ENCODE results near the gene SORCS2. TPM values are rescaled to one million over a fixed set of nuclear protein-coding genes. Genes with fewer than 3 reads are reported as not detected.

SORCS2 gene
- polyA plus RNA-seq, 1 of the 3 experiments (the other 2 are of a cell fraction) = 1.6 TPM

DNA sequence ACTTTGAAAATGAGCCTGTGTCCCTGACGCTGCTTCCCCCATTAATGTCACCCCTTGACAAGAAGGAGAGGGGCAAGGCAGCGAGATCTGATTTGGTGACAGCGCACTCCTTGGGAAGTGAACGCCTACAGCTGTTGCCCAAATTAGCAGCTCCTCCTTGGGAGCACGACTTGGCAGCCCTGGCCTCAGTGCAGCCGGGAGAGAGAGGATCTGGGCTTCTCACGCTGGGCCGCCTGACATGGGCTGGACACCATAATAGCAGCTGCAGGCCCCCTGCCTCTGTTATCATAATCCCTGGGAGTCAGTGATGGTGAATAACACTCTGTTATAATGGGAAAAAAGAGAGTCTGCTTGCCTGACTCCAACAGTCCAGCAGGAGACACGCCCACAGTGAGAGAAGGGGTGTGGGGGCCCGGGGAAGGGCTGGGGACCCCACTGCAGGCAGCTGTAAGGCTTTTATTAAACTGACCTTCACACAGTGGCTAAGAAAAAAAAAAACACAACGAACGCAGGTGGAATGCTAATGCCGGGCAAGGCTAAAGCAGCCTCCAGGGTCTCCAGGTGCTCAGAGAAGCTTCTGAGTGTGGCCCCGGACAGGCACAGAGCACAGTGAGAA is 169.1 kb downstream of the SORCS2 start:
- H3F3A ChIP-seq (replicated peaks; ENCODE audit: insufficient read depth) = peaks cover 5% of the 10 kb centered on the region
- H3K4me2 ChIP-seq = no peak overlapping the region
- no peak overlapping the region for H3K9ac ChIP-seq
- no peaks in the 10 kb centered on the region for H3K79me2 ChIP-seq (ENCODE audit: insufficient read depth)
- H3K27me3 ChIP-seq (ENCODE audit: insufficient read depth) = no peaks in the 10 kb centered on the region; the same call in 1 of the 2 replicates
- TF ChIP-seq RFX5 (IDR thresholded peaks at IDR 0.05; ENCODE audit: low read length) (no peak), NFIC (IDR thresholded peaks at IDR 0.05; ENCODE audit: borderline replicate concordance) (no peak), FOXJ3 (CRISPR knock-in tag; IDR thresholded peaks at IDR 0.05) (no peak), ELF1 (IDR thresholded peaks at IDR 0.05) (no peak), CHD2 (IDR thresholded peaks at IDR 0.05; ENCODE audit: low read length, partially characterized antibody) (no peak), TAF1 (IDR thresholded peaks at IDR 0.05; ENCODE audit: borderline replicate concordance, low read depth, low read length) (no peak), POLR2AphosphoS5 (IDR thresholded peaks at IDR 0.05; ENCODE audit: low read depth, low read length) (no peak), TCF12 (IDR thresholded peaks at IDR 0.05) (no peak), RCOR1 (IDR thresholded peaks at IDR 0.05; ENCODE audit: low read length) (no peak)
- TF ChIP-seq, protein P1, sequence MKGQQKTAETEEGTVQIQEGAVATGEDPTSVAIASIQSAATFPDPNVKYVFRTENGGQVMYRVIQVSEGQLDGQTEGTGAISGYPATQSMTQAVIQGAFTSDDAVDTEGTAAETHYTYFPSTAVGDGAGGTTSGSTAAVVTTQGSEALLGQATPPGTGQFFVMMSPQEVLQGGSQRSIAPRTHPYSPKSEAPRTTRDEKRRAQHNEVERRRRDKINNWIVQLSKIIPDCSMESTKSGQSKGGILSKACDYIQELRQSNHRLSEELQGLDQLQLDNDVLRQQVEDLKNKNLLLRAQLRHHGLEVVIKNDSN (IDR thresholded peaks at IDR 0.05; ENCODE audit: borderline replicate concordance, low read depth) = no peak
- TF ChIP-seq, protein P2, sequence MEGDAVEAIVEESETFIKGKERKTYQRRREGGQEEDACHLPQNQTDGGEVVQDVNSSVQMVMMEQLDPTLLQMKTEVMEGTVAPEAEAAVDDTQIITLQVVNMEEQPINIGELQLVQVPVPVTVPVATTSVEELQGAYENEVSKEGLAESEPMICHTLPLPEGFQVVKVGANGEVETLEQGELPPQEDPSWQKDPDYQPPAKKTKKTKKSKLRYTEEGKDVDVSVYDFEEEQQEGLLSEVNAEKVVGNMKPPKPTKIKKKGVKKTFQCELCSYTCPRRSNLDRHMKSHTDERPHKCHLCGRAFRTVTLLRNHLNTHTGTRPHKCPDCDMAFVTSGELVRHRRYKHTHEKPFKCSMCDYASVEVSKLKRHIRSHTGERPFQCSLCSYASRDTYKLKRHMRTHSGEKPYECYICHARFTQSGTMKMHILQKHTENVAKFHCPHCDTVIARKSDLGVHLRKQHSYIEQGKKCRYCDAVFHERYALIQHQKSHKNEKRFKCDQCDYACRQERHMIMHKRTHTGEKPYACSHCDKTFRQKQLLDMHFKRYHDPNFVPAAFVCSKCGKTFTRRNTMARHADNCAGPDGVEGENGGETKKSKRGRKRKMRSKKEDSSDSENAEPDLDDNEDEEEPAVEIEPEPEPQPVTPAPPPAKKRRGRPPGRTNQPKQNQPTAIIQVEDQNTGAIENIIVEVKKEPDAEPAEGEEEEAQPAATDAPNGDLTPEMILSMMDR (IDR thresholded peaks at IDR 0.05) = no peak
- TF ChIP-seq, protein P3, sequence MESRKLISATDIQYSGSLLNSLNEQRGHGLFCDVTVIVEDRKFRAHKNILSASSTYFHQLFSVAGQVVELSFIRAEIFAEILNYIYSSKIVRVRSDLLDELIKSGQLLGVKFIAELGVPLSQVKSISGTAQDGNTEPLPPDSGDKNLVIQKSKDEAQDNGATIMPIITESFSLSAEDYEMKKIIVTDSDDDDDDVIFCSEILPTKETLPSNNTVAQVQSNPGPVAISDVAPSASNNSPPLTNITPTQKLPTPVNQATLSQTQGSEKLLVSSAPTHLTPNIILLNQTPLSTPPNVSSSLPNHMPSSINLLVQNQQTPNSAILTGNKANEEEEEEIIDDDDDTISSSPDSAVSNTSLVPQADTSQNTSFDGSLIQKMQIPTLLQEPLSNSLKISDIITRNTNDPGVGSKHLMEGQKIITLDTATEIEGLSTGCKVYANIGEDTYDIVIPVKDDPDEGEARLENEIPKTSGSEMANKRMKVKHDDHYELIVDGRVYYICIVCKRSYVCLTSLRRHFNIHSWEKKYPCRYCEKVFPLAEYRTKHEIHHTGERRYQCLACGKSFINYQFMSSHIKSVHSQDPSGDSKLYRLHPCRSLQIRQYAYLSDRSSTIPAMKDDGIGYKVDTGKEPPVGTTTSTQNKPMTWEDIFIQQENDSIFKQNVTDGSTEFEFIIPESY (IDR thresholded peaks at IDR 0.05; ENCODE audit: borderline replicate concordance, low read depth) = no peak
- TF ChIP-seq, protein P4, sequence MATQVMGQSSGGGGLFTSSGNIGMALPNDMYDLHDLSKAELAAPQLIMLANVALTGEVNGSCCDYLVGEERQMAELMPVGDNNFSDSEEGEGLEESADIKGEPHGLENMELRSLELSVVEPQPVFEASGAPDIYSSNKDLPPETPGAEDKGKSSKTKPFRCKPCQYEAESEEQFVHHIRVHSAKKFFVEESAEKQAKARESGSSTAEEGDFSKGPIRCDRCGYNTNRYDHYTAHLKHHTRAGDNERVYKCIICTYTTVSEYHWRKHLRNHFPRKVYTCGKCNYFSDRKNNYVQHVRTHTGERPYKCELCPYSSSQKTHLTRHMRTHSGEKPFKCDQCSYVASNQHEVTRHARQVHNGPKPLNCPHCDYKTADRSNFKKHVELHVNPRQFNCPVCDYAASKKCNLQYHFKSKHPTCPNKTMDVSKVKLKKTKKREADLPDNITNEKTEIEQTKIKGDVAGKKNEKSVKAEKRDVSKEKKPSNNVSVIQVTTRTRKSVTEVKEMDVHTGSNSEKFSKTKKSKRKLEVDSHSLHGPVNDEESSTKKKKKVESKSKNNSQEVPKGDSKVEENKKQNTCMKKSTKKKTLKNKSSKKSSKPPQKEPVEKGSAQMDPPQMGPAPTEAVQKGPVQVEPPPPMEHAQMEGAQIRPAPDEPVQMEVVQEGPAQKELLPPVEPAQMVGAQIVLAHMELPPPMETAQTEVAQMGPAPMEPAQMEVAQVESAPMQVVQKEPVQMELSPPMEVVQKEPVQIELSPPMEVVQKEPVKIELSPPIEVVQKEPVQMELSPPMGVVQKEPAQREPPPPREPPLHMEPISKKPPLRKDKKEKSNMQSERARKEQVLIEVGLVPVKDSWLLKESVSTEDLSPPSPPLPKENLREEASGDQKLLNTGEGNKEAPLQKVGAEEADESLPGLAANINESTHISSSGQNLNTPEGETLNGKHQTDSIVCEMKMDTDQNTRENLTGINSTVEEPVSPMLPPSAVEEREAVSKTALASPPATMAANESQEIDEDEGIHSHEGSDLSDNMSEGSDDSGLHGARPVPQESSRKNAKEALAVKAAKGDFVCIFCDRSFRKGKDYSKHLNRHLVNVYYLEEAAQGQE (IDR thresholded peaks at IDR 0.05; ENCODE audit: low read depth, low read length) = no peak
- no peaks in the 10 kb centered on the region for H3K9me3 ChIP-seq
- H3K4me1 ChIP-seq (ENCODE audit: control insufficient read depth in 1 of 2, insufficient read depth in 2 of 2, low read depth in 1 of 2, low read length in 1 of 2) = peaks cover 4 to 25% of the 10 kb centered on the region in 2 experiments; a peak in 1 of 4 replicates
- no peaks in the 10 kb centered on the region for H3K36me3 ChIP-seq (replicated peaks in 1 of 2; ENCODE audit: control insufficient read depth in 1 of 2, insufficient read depth in 2 of 2, low read length in 1 of 2)
- 80% methylated on average over 11 of the region's 14 CpGs for WGBS (ENCODE audit: low lambda C conversion rate)
- H3K4me3 ChIP-seq (ENCODE audit: low read depth in 2 of 2, low read length in 1 of 2) = no peak overlapping the region
- H4K20me1 ChIP-seq (ENCODE audit: insufficient read depth) = 0 out of 2 replicates have a peak, but pooled peaks cover 5% of the 10 kb centered on the region
- CTCF ChIA-PET = interaction anchor here (1.0 kb wide), 1 partner anchor 26 kb away, joined by 4 read pairs; no protein-coding TSS in a partner anchor
- DNase-seq = no peak
- H2AFZ ChIP-seq (ENCODE audit: low read depth) = no peak overlapping the region
- POLR2A ChIA-PET = no interaction called here
- no peaks in the 10 kb centered on the region for H3K9me2 ChIP-seq
- H3K27ac ChIP-seq (ENCODE audit: low read depth in 2 of 2, low read length in 1 of 2) = no peak overlapping the region

All from SK-N-SH (cell line).